Suprapubic skin (tissue), 3 donors: ENCODE data around the gene GATA1.

ENCODE experiments used
- CTCF ChIP-seq, 2 donors: fragments of 200-600 bp in 1 of 2; fragments of 450-650 bp in 1 of 2; sonication (generic) in 1 of 2; IDR thresholded peaks; one replicate each; pipeline ENCODE4 v1.5.1; 2016 to 2019; ENCODE audit warnings: antibody characterized with exemption in 2 of 2, mild to moderate bottlenecking in 1 of 2, moderate library complexity in 1 of 2
- POLR2A ChIP-seq, 2 donors: fragments of 450-650 bp; IDR thresholded peaks; one replicate each; pipeline ENCODE4 v1.6.1; 2017; ENCODE audit warnings: antibody characterized with exemption in 2 of 2, mild to moderate bottlenecking in 2 of 2, moderate library complexity in 2 of 2

GRCh38 chrX:48792219-48792618 is 5.8 kb downstream of the GATA1 start:
- TF ChIP-seq CTCF (IDR thresholded peaks at IDR 0.05) (no peak), POLR2A (IDR thresholded peaks at IDR 0.05) (no peak)
